Measurements from ENCODE around the gene SLC2A8. TPM values are rescaled to one million over a fixed set of nuclear protein-coding genes. Genes with fewer than 3 reads are reported as not detected.

SLC2A8 gene
- total RNA-seq, 1 experiment from 2014 or later = 37.4 TPM

DNA sequence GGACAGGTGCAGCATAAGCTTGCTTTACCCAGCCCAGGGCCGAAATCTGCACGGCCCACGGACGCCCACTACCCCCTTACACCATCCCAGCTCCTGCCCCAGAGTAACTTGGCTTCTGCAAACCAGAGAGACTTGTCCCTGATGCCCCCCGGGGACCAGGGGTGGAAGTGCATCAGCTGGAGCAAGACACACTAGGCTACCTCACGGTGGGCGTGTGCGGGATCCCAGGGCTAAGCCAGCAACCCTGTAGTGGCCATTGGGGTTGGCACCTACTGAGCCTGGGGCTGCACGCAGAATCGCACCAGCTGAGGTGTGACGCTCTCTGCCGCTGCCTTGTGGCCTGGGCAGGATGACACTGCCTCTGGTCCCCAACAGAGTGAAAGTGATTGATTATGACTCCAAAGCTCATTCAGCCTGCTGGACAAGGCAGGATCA, 21.1 kb downstream of the SLC2A8 start (continued):
- TF ChIP-seq, protein P1, sequence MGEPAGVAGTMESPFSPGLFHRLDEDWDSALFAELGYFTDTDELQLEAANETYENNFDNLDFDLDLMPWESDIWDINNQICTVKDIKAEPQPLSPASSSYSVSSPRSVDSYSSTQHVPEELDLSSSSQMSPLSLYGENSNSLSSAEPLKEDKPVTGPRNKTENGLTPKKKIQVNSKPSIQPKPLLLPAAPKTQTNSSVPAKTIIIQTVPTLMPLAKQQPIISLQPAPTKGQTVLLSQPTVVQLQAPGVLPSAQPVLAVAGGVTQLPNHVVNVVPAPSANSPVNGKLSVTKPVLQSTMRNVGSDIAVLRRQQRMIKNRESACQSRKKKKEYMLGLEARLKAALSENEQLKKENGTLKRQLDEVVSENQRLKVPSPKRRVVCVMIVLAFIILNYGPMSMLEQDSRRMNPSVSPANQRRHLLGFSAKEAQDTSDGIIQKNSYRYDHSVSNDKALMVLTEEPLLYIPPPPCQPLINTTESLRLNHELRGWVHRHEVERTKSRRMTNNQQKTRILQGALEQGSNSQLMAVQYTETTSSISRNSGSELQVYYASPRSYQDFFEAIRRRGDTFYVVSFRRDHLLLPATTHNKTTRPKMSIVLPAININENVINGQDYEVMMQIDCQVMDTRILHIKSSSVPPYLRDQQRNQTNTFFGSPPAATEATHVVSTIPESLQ (CRISPR knock-in tag; IDR thresholded peaks at IDR 0.05) = no peak
- TF ChIP-seq, protein P2, sequence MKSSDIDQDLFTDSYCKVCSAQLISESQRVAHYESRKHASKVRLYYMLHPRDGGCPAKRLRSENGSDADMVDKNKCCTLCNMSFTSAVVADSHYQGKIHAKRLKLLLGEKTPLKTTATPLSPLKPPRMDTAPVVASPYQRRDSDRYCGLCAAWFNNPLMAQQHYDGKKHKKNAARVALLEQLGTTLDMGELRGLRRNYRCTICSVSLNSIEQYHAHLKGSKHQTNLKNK (CRISPR knock-in tag; IDR thresholded peaks at IDR 0.05) = no peak

DNA sequence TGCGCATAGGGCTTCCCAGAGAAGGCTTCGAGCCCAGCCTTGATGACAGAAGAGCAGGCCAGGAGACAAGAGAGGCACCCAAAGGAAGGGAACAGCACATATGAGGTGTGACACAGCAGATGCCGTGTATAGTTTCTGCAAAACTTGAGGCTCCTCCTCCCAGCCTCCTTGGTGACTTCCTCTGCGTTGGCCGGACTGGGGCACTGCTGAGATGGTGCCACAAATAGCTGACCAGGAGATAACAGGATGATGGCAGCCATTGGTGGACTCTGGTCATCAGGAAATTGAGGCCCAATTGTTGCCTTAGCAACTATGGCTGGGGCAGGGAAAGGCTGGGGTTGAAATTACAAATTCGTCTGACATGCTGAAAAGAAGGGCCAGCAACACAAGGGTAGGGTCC, 22.4 kb downstream of the SLC2A8 start:
- Mint-ChIP-seq H3K27ac (peak overlapping the region; percentile 23; the same call in 1 of the 2 replicates), H3K9me3 (no peaks in the 10 kb centered on the region), H3K27me3 (ENCODE audit: low read depth) (peaks cover 3% of the 10 kb centered on the region; the same call in 1 of the 2 replicates), H3K4me3 (no peak overlapping the region), H3K4me1 (peaks cover 30% of the 10 kb centered on the region), H3K36me3 (0 out of 2 replicates have a peak, but pooled peaks cover 1% of the 10 kb centered on the region)
- no peak for ATAC-seq
- TF ChIP-seq MXD4 (CRISPR knock-in tag; IDR thresholded peaks at IDR 0.05; ENCODE audit: borderline replicate concordance) (no peak), SMAD4 (CRISPR knock-in tag; IDR thresholded peaks at IDR 0.05) (no peak), TP53 (CRISPR knock-in tag; IDR thresholded peaks at IDR 0.05) (no peak), SP1 (CRISPR knock-in tag; conservative IDR thresholded peaks at IDR 0.05) (no peak), NR3C1 (CRISPR knock-in tag; conservative IDR thresholded peaks at IDR 0.05; ENCODE audit: low read depth) (no peak), RELA (CRISPR knock-in tag; IDR thresholded peaks at IDR 0.05; ENCODE audit: borderline replicate concordance) (no peak), RORB (CRISPR knock-in tag; IDR thresholded peaks at IDR 0.05) (no peak), OVOL2 (CRISPR knock-in tag; IDR thresholded peaks at IDR 0.05; ENCODE audit: borderline replicate concordance) (no peak), ZNF416 (CRISPR knock-in tag; IDR thresholded peaks at IDR 0.05) (no peak), ELF4 (CRISPR knock-in tag; IDR thresholded peaks at IDR 0.05; ENCODE audit: low read depth) (no peak), HMGA2 (CRISPR knock-in tag; IDR thresholded peaks at IDR 0.05) (no peak), TEAD4 (CRISPR knock-in tag; IDR thresholded peaks at IDR 0.05) (no peak), MYBL2 (CRISPR knock-in tag; IDR thresholded peaks at IDR 0.05) (no peak)
- TF ChIP-seq, protein P3, sequence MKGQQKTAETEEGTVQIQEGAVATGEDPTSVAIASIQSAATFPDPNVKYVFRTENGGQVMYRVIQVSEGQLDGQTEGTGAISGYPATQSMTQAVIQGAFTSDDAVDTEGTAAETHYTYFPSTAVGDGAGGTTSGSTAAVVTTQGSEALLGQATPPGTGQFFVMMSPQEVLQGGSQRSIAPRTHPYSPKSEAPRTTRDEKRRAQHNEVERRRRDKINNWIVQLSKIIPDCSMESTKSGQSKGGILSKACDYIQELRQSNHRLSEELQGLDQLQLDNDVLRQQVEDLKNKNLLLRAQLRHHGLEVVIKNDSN (CRISPR knock-in tag; IDR thresholded peaks at IDR 0.05) = no peak
- TF ChIP-seq, protein P4, sequence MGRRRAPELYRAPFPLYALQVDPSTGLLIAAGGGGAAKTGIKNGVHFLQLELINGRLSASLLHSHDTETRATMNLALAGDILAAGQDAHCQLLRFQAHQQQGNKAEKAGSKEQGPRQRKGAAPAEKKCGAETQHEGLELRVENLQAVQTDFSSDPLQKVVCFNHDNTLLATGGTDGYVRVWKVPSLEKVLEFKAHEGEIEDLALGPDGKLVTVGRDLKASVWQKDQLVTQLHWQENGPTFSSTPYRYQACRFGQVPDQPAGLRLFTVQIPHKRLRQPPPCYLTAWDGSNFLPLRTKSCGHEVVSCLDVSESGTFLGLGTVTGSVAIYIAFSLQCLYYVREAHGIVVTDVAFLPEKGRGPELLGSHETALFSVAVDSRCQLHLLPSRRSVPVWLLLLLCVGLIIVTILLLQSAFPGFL (CRISPR knock-in tag; IDR thresholded peaks at IDR 0.05; ENCODE audit: borderline replicate concordance) = no peak
- TF ChIP-seq, protein P5, sequence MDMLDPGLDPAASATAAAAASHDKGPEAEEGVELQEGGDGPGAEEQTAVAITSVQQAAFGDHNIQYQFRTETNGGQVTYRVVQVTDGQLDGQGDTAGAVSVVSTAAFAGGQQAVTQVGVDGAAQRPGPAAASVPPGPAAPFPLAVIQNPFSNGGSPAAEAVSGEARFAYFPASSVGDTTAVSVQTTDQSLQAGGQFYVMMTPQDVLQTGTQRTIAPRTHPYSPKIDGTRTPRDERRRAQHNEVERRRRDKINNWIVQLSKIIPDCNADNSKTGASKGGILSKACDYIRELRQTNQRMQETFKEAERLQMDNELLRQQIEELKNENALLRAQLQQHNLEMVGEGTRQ (CRISPR knock-in tag; IDR thresholded peaks at IDR 0.05) = no peak
- TF ChIP-seq, protein P6, sequence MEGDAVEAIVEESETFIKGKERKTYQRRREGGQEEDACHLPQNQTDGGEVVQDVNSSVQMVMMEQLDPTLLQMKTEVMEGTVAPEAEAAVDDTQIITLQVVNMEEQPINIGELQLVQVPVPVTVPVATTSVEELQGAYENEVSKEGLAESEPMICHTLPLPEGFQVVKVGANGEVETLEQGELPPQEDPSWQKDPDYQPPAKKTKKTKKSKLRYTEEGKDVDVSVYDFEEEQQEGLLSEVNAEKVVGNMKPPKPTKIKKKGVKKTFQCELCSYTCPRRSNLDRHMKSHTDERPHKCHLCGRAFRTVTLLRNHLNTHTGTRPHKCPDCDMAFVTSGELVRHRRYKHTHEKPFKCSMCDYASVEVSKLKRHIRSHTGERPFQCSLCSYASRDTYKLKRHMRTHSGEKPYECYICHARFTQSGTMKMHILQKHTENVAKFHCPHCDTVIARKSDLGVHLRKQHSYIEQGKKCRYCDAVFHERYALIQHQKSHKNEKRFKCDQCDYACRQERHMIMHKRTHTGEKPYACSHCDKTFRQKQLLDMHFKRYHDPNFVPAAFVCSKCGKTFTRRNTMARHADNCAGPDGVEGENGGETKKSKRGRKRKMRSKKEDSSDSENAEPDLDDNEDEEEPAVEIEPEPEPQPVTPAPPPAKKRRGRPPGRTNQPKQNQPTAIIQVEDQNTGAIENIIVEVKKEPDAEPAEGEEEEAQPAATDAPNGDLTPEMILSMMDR (IDR thresholded peaks at IDR 0.05) = no peak
- TF ChIP-seq, protein P7, sequence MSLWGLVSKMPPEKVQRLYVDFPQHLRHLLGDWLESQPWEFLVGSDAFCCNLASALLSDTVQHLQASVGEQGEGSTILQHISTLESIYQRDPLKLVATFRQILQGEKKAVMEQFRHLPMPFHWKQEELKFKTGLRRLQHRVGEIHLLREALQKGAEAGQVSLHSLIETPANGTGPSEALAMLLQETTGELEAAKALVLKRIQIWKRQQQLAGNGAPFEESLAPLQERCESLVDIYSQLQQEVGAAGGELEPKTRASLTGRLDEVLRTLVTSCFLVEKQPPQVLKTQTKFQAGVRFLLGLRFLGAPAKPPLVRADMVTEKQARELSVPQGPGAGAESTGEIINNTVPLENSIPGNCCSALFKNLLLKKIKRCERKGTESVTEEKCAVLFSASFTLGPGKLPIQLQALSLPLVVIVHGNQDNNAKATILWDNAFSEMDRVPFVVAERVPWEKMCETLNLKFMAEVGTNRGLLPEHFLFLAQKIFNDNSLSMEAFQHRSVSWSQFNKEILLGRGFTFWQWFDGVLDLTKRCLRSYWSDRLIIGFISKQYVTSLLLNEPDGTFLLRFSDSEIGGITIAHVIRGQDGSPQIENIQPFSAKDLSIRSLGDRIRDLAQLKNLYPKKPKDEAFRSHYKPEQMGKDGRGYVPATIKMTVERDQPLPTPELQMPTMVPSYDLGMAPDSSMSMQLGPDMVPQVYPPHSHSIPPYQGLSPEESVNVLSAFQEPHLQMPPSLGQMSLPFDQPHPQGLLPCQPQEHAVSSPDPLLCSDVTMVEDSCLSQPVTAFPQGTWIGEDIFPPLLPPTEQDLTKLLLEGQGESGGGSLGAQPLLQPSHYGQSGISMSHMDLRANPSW (CRISPR knock-in tag; conservative IDR thresholded peaks at IDR 0.05; ENCODE audit: low read depth) = no peak
- TF ChIP-seq, protein P8, sequence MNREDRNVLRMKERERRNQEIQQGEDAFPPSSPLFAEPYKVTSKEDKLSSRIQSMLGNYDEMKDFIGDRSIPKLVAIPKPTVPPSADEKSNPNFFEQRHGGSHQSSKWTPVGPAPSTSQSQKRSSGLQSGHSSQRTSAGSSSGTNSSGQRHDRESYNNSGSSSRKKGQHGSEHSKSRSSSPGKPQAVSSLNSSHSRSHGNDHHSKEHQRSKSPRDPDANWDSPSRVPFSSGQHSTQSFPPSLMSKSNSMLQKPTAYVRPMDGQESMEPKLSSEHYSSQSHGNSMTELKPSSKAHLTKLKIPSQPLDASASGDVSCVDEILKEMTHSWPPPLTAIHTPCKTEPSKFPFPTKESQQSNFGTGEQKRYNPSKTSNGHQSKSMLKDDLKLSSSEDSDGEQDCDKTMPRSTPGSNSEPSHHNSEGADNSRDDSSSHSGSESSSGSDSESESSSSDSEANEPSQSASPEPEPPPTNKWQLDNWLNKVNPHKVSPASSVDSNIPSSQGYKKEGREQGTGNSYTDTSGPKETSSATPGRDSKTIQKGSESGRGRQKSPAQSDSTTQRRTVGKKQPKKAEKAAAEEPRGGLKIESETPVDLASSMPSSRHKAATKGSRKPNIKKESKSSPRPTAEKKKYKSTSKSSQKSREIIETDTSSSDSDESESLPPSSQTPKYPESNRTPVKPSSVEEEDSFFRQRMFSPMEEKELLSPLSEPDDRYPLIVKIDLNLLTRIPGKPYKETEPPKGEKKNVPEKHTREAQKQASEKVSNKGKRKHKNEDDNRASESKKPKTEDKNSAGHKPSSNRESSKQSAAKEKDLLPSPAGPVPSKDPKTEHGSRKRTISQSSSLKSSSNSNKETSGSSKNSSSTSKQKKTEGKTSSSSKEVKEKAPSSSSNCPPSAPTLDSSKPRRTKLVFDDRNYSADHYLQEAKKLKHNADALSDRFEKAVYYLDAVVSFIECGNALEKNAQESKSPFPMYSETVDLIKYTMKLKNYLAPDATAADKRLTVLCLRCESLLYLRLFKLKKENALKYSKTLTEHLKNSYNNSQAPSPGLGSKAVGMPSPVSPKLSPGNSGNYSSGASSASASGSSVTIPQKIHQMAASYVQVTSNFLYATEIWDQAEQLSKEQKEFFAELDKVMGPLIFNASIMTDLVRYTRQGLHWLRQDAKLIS (CRISPR knock-in tag; IDR thresholded peaks at IDR 0.05; ENCODE audit: borderline replicate concordance) = no peak
- no peak for DNase-seq (ENCODE audit: low spot score)
- POLR2A ChIA-PET = interaction anchor here (0.6 kb wide), 1 partner anchor 24 kb away, joined by 4 read pairs; no protein-coding TSS in a partner anchor
- CTCF ChIA-PET = interaction anchor here (1.9 to 3.3 kb wide), 2 partner anchors 22 to 59 kb away, joined by 21 to 37 read pairs; partner anchors contain the start of gene SLC2A8

Data from WTC11 (cell line).